GM12878 (cell line): ENCODE data around the gene IL17B. TPM values are rescaled to one million over a fixed set of nuclear protein-coding genes. Genes with fewer than 3 reads are reported as not detected.

Experiments
- ATAC-seq: fragments of 200-7000 bp; cut with Tn5 transposase; 3 replicates; pipeline ENCODE4 v1.9.1; 2020; ENCODE audit warnings: mild to moderate bottlenecking, moderate library complexity
- BruUV-seq: library from RNA; stranded (reverse); fragments of 400-500 nt; replicated peaks from 2 replicates; lab custom pipeline; 2021; lab: Mats Ljungman, UMichigan
- CTCF ChIA-PET: fragments of 300-600 bp; sonication (Branson Sonifier 250); formaldehyde crosslinking; extraction: SDS; loops from one replicate; lab custom pipeline; 2021; ENCODE audit warnings: inconsistent platforms; lab: Yijun Ruan, JAX
- POLR2A ChIA-PET: fragments of 350-600 bp; formaldehyde crosslinking; extraction: SDS; loops from one replicate; lab custom pipeline; 2021; ENCODE audit warnings: inconsistent platforms; lab: Charles Lee
- RAD21 ChIA-PET: fragments of 300-600 bp; sonication (Branson Sonifier 250); formaldehyde crosslinking; loops from one replicate; lab custom pipeline; 2023; ENCODE audit warnings: antibody characterized with exemption; ENCODE audit not compliant: unreplicated experiment; lab: Charles Lee
- SMC1A ChIA-PET: fragments of 300-600 bp; sonication (Branson Sonifier 250); formaldehyde crosslinking; loops from one replicate; lab custom pipeline; 2023; ENCODE audit not compliant: unreplicated experiment, uncharacterized antibody; lab: Charles Lee
- DNase-seq: peaks from one replicate; pipeline ENCODE4 v3.0.0-alpha.2; 2011; ENCODE audit warnings: low read depth, low spot score
- FAIRE-seq: peaks from 3 replicates; lab custom pipeline; 2011; peaks lifted over from hg19 to GRCh38; lab: Jason Lieb, UNC
- H2AFZ ChIP-seq: 2 replicates; pipeline ENCODE4 v1.6.0; 2011; ENCODE audit warnings: low read depth, low read length, control low read depth; ENCODE audit not compliant: control insufficient read depth
- H3K27ac ChIP-seq: 2 replicates; pipeline ENCODE4 v1.5.1; 2011; ENCODE audit warnings: control low read depth; ENCODE audit not compliant: control insufficient read depth, insufficient read depth
- H3K27me3 ChIP-seq, 2 experiments: replicated peaks in 1 of 2; 2 replicates each; pipeline versions ENCODE4 v1.6.0 to v1.6.1; 2011; ENCODE audit warnings: low read length in 1 of 2; ENCODE audit not compliant: control insufficient read depth in 2 of 2, insufficient read depth in 2 of 2
- H3K36me3 ChIP-seq, 2 experiments: 2 replicates each; pipeline ENCODE4 v1.5.1; 2011; ENCODE audit warnings: low read length in 1 of 2; ENCODE audit not compliant: control insufficient read depth in 2 of 2, insufficient read depth in 2 of 2
- H3K4me1 ChIP-seq: 2 replicates; pipeline ENCODE4 v1.6.1; 2011; ENCODE audit warnings: mild to moderate bottlenecking, low read length, moderate library complexity, mixed read lengths; ENCODE audit not compliant: control insufficient read depth, insufficient read depth
- H3K4me2 ChIP-seq: 2 replicates; pipeline ENCODE4 v1.6.0; 2011; ENCODE audit warnings: control low read depth; ENCODE audit not compliant: control insufficient read depth, insufficient read depth
- H3K4me3 ChIP-seq: fragments of 200-600 bp; sonication (generic); 2 replicates; pipeline ENCODE4 v1.5.1; 2016
- H3K79me2 ChIP-seq: 2 replicates; pipeline ENCODE4 v1.6.0; 2011; ENCODE audit warnings: low read length; ENCODE audit not compliant: control insufficient read depth, insufficient read depth
- H3K9ac ChIP-seq: 2 replicates; pipeline ENCODE4 v1.8.0; 2011; ENCODE audit warnings: low read length, control low read depth, mixed read lengths; ENCODE audit not compliant: control insufficient read depth, insufficient read depth
- H3K9me3 ChIP-seq: replicated peaks from 3 replicates; pipeline ENCODE4 v1.5.1; 2011; ENCODE audit warnings: mild to moderate bottlenecking, low read length; ENCODE audit not compliant: control insufficient read depth, insufficient read depth
- H4K20me1 ChIP-seq: 2 replicates; pipeline ENCODE4 v1.6.0; 2011; ENCODE audit not compliant: control insufficient read depth, insufficient read depth
- CBX5 ChIP-seq: sonication (generic); IDR thresholded peaks from 2 replicates; pipeline ENCODE4 v1.6.1; 2016; ENCODE audit warnings: low read depth, moderate library complexity, mild to moderate bottlenecking, inconsistent platforms
- FOXM1 ChIP-seq: IDR thresholded peaks from 2 replicates; pipeline ENCODE4 v1.6.1; 2012; ENCODE audit warnings: low read depth, mild to moderate bottlenecking, inconsistent platforms, low read length, moderate library complexity
- NFIC ChIP-seq: IDR thresholded peaks from 2 replicates; pipeline ENCODE4 v1.6.1; 2012; ENCODE audit warnings: low read depth, mild to moderate bottlenecking, inconsistent platforms, low read length, moderate library complexity
- NRF1 ChIP-seq: conservative IDR thresholded peaks from 2 replicates; pipeline ENCODE4 v1.6.1; 2011; ENCODE audit warnings: mild to moderate bottlenecking, low read depth, low read length, improper control_type of control experiment
- RBBP5 ChIP-seq: fragments of 200-600 bp; sonication (generic); conservative IDR thresholded peaks from 2 replicates; pipeline ENCODE4 v1.6.1; 2016
- SKIL ChIP-seq: fragments of 450-650 bp; IDR thresholded peaks from 2 replicates; pipeline ENCODE4 v1.6.1; 2017; ENCODE audit warnings: mild to moderate bottlenecking, low read depth, inconsistent platforms; ENCODE audit not compliant: poor library complexity, severe bottlenecking
- TAF1 ChIP-seq: IDR thresholded peaks from 2 replicates; pipeline ENCODE4 v1.6.1; 2011; ENCODE audit warnings: mild to moderate bottlenecking, low read depth, low read length, borderline replicate concordance
- WGBS: methylation state at CpG from one replicate; pipeline ENCODE4 v1.1.6; 2016; ENCODE audit warnings: low lambda C conversion rate; ENCODE audit not compliant: insufficient replicate concordance, insufficient coverage; ENCODE audit errors: missing lambda C conversion rate; 5-methylcytosine and 5-hydroxymethylcytosine counted together
- in situ Hi-C: fragments of 300-500 bp; cut with MboI; formaldehyde crosslinking; loops from 9 replicates; pipeline ENCODE4 v1.14.3; 2018; ENCODE audit warnings: mixed read lengths
- intact Hi-C: fragments of 100-400 bp; cut with micrococcal nuclease; formaldehyde crosslinking; loops from one replicate; pipeline ENCODE4 v1.14.2; 2022; ENCODE audit not compliant: unreplicated experiment
- polyA plus RNA-seq, 11 experiments: library from polyadenylated mRNA; depleted of rRNA in 4 of 11; unstranded in 6 of 11; stranded (reverse) in 5 of 11; fragments of >200 nt; fragmentation: Nextera tagmentation in 4 of 11; fragmentation: Illumina TruSeq in 1 of 11; extraction: Ambion mirVana in 4 of 11; extraction: Trizol in 1 of 11; gene quantifications; 1 replicate in 1 of 11; 2 replicates in 10 of 11; pipeline versions ENCODE4 v1.2.1 to v1.2.3, GENCODE V29; 2011 to 2016; ENCODE audit warnings: inconsistent platforms in 2 of 11, missing spikeins in 2 of 11, low read depth in 1 of 11
- total RNA-seq, 4 experiments: library from RNA; depleted of rRNA in 3 of 4; stranded (reverse); fragments of >200 nt in 3 of 4; fragmentation: Illumina TruSeq in 1 of 4; extraction: Trizol in 1 of 4; gene quantifications; 2 replicates each; pipeline versions ENCODE4 v1.2.1 to v1.2.3, GENCODE V29; 2013 to 2021

Gene IL17B
- total and polyA plus RNA-seq, 10 of the 15 experiments (the other 5 are each of a cell fraction or from before 2014, with no cell fraction given): not detected

GRCh38 chr5:149363936-149364335 is 15.2 kb downstream of the IL17B start:
- Histone ChIP-seq H3K79me2 (peaks cover under 1% of the 10 kb centered on the region; the same call in 1 of the 2 replicates), H3K9me3 (no peaks in the 10 kb centered on the region), H3K4me2 (no peak overlapping the region), H4K20me1 (no peaks in the 10 kb centered on the region), H3K36me3 (no peaks in the 10 kb centered on the region), H3K4me3 (no peak overlapping the region), H2AFZ (no peak overlapping the region), H3K4me1 (peaks cover 2% of the 10 kb centered on the region; the same call in 1 of the 2 replicates), H3K27ac (no peak overlapping the region), H3K9ac (no peak overlapping the region), H3K27me3 (no peaks in the 10 kb centered on the region)
- ChIA-PET CTCF (interaction anchor here (1.3 to 5.8 kb wide), 3 partner anchors 46 to 254 kb away, joined by 3 to 118 read pairs (median 3); no protein-coding TSS in a partner anchor), RAD21 (no interaction called here), SMC1A (no interaction called here), POLR2A (no interaction called here)
- BruUV-seq: no TSS peak
- no peak for TF ChIP-seq TAF1
- no peak for TF ChIP-seq NFIC
- no peak for TF ChIP-seq RBBP5
- TF ChIP-seq CBX5: no peak
- no peak for TF ChIP-seq FOXM1
- no peak for TF ChIP-seq NRF1
- TF ChIP-seq SKIL: no peak
- in situ Hi-C loops (no loop called here), intact Hi-C loops (no loop called here)
- no peak for ATAC-seq
- no peak for DNase-seq
- no peak for FAIRE-seq
- WGBS: 99% methylated on average over 9 of the region's 9 CpGs
